ENCODE data around the gene TMPRSS9.
"Not testable (repeated sequence)": the region's sequence is repeated elsewhere in the genome, so short reads cannot be mapped to it uniquely, and the experiment has no call there.

The TMPRSS9 gene

GRCh38 chr19:2362046-2362969 is 2.2 kb downstream of the TMPRSS9 start:
- no peak for DNase-seq

GRCh38 chr19:2362970-2363300 is 2.9 kb downstream of the TMPRSS9 start:
- no peak for DNase-seq

DNA sequence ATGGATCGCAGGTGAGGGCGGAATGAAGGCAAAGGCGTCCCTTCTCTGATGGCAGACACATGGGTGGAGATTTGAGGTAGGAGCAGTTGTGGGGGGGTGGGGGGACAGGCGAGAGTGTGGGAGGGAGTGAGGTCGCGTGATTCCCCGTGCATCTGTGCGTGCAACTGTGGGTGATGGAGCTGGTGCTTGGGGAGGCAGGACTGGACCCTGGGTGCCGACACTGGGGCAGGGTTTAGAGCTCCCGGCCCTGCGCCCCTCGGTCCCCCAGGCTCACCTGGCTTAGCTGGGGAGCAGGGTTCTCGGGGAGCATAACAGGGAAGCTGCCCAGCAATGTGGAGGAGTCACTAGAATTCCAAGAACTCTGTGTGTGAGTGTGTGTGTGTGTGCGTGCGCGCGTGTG is 3.4 kb downstream of the TMPRSS9 start:
- no peak for DNase-seq

DNA sequence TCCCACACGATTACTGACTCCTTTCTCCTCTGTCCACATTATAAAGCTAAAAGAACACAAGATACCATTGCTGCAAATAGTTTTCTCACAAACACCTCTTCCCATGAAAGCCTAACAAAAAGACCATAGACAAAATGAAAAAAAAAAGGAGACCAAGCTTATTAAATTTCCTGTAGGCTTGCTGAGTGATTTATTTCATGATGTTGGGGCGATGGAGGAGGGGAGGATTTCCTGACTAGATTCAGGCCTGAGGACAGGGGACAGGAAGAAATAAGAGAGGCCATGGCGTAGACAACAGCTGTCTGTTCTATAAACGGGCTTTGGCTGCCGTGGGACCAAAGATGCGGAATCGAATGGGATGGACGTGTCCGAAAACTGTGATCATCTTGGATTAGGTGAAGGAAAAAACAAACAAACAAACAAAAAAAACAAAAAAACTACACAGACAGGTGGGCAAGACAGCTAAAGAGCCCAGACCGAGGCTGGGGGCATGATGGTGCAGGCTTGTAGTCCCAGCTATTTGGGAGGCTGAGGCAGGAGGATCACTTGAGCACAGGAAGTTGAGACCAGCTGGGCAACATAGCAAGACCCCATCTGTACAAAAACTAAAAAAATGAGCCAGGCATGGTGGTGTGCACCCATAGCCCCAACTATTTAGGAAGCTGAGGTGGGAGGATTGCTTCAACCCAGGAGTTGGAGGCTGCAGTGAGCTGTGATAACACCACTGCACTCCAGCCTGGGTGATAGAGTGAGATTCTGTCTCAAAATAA is 5.3 kb downstream of the TMPRSS9 start:
- no peak for DNase-seq

DNA sequence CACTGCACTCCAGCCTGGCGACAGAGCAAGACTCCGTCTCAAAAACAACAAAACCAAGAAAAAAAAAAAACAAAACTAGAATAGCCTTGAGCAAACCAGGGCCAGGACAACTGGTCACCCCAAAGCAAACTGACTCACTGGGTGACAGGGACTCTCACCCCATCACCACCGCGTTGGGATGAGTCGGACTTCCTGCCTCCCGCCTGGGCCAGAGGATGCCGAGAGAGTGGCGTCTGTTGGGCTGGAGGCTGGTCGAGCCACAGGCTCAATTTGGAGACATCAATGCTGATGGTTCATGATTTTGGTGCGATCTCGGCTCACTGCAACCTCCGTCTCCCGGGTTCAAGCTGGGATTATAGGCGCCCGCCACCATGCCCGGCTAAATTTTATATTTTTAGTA is 11.6 kb downstream of the TMPRSS9 start:
- DNase-seq = no peak

- DNase-seq = no peak
Observed at GRCh38 chr19:2372076-2372612, 12.1 kb downstream of the TMPRSS9 start.

DNA sequence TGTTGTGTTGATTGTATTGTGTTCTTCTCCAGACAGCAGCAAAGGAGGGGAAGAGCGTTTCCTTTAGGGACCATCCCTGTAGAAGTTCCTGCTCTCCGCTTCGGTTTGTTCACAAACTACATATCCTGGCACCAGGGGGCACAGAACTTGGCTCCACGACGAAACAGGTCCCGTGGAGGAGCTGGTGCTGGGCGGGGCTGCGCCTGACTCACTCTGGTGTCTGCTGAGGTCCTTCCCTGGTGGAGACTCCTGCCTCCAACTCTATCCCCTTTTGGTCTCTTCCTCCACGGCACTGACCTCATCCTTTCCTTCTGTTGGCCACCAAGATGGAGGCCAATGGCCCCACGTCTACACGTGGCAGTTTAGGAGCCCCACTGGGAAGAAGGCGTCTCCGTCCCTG is 14.7 kb downstream of the TMPRSS9 start:
- DNase-seq = no peak

GRCh38 chr19:2375353-2376121 is 15.5 kb downstream of the TMPRSS9 start:
- no peak for DNase-seq

- no peak for DNase-seq
Observed at GRCh38 chr19:2376784-2377519, 16.9 kb downstream of the TMPRSS9 start.

GRCh38 chr19:2380567-2380966 is 20.5 kb downstream of the TMPRSS9 start:
- DNase-seq = no peak

DNA sequence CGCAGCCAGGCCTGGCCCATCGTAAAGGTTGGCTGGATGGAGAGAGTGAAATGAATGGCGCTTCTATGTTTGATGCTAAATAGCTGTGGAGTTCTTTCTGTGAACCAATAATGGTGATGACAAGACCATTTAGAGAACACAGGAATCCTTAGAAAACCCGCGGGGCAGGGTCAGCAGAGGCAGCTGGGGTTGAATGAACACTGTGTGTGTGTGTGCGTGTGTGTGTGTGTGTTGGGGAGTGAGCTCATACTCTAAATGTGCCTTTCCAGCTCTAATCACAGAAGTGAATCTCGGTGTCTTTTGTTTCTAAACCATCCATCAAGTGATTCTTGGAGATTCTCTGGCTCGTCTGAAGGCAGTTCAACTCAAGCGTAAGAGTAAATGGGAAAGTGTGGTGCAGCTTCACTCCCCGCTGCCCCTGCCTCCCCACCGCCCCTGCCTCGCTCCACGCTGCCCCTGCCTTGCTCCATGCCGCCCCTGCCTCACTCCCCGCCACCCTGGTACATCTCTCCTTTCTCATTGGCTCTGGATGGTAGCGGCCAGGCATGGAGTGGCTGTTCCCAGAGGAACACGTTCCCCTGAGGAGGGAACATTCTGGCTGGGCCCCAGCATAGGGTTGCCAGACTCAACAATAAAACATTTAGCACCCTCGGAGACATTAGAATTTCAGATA is 21.2 kb downstream of the TMPRSS9 start:
- no peak for DNase-seq

- no peak for DNase-seq
Observed at GRCh38 chr19:2382530-2383222, 22.6 kb downstream of the TMPRSS9 start.

GRCh38 chr19:2385053-2385721 is 25.1 kb downstream of the TMPRSS9 start:
- peak; percentile 20 to 60 for DNase-seq

- no peak for DNase-seq
Observed at GRCh38 chr19:2387367-2388288, 27.6 kb downstream of the TMPRSS9 start.

- no peak for DNase-seq
Observed at GRCh38 chr19:2389594-2389993, 29.5 kb downstream of the TMPRSS9 start.

DNA sequence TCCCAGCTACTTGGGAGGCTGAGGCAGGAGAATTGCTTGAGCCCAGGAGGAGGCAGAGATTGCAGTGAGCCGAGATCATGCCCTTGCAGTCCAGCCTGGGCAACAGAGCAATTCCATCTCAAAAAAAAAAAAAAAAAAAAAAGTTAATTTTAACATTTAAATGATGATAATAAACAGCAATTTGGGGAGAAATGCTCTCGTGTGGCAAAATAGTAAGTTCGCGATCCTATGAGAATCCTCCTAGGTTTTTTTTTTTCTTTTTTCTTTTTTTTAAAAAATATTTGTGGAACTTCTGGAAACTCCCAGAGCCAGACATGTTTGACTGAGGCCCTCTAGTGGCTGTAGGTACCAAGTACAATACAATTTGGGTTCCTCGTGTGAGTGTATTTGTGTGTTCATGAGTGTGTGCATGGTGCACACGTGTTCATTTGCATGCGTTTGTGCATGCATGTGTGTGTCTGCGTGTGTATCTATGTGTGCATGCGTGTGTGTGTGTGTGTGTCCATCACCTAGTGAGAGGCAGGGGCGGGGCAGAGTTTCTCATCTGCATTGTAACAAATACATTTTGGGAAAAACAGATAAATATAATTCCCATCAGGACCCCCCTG is 31.2 kb downstream of the TMPRSS9 start:
- DNase-seq = peak in 1 of 2 experiments; percentile 38

DNA sequence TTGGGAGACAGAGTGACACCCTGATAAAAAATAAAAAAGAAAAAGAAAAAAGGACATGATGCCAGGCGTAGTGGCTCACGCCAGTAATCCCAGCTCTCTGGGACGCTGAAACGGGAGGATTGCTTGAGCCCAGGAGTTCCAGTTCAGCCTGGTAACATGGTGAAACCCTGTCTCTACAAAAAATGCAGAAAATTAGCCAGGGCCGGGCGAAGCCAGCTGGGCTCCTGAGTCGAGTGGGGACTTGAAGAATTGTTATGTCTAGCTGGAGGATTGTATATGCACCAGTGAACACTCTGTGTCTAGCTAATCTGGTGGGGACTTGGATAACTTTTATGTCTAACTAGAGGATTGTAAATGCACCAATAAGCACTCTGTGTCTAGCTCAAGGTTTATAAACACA is 32.3 kb downstream of the TMPRSS9 start:
- DNase-seq = no peak

DNA sequence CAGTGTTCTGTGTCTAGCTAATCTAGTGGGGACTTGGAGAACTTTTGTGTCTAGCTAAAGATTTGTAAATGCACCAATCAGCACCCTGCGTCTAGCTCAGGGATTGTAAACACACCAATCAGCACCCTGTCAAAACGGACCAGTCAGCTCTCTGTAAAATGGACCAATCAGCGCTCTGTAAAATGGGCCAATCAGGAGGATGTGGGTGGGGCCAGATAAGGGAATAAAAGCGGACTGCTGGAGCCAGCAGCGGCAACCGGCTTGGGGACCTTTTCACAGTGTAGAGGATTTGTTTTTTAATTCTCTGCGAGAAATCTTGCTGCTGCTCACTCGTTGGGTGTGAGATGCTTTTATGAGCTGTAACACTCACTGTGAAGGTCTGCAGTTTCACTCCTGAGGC is 32.8 kb downstream of the TMPRSS9 start:
- DNase-seq = not testable (repeated sequence)

DNA sequence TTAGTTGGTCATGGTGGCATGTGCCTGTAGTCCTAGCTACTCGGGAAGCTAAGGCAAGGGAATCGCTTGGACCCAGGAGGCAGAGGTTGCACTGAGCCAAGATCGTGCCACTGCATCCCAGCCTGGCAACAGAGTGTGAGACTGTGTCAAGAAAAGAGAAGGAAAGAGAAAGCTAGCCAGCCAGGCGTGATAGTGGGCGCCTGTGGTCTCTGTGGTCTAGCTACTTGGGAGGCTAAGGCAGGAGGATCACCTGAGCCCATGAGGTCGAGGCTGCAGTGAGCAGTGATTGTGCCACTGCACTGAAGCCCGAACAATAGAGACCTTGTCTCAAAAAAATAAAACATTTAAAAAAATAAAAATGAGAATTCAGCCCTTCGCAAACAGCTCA is 34.0 kb downstream of the TMPRSS9 start:
- no peak for DNase-seq
